Fibroblast of skin of scalp (primary cell): ENCODE measurements around the gene BARX2.

Experiments used
- DNase-seq: peaks from one replicate; pipeline ENCODE4 v3.0.0-alpha.2; 2013

Gene BARX2

DNA sequence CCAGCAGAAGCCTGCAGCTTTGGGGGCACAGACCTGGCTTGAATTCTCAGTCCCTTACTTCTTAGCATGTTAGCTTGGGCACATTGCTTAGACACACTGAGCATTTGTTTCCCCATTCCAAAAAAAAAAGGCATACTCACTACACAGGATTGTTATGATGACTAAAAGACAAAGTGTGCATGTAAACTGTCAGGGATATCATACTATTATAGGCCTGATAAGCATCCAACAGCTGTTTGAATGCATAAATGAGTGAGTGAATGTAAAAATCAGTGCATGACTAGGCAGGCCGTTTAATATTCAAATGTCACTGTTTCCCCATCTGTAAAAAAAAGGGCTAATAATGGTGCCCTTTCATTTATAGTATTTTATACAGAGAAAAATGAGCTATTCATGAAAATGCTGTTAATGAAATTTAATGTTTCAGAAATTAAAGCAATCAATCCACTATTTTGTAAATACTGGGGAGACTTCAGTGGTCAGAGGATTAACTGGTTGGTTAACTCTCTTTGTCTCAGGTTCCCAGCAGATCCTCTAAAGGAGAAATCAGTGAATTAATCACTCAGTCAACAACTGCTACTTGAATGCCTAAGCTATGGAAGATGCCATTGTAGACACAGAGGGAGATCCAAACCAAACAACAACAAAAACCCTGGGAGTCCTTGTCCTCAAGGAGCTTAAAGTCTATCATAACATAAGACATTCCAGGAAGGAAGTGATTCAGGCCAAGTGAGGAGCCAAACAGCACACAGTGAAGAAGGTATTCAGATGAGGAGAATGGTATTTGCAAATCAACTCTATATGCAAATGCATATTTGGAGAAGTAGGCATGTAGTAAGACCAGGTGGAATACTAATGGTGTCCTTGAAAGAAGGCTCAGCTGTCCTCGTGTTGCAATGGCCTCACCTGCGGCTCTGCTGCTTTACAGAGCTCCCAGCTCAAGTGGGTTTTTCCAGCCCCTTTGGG lies 26.8 kb downstream of the BARX2 start:
- no peak for DNase-seq

DNA sequence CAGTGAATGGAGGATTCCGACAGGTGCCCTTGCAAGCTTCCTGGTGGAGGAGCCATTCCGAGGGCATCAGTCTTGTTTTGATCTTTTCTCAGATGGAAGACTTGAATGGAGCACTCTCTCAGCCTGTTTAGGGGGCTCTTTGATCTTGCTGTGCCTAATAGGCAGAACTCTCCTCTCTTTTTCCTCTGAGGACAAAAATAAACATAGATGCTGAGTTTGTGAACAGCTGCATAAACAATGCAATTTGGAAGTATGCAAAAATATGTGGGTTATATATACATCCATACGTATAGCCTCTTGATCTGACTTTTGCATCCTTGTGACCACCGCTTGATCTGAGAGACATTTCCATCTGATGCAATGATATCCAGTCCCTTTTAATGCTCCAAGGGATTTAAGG lies 29.1 kb downstream of the BARX2 start:
- DNase-seq, result no peak

DNA sequence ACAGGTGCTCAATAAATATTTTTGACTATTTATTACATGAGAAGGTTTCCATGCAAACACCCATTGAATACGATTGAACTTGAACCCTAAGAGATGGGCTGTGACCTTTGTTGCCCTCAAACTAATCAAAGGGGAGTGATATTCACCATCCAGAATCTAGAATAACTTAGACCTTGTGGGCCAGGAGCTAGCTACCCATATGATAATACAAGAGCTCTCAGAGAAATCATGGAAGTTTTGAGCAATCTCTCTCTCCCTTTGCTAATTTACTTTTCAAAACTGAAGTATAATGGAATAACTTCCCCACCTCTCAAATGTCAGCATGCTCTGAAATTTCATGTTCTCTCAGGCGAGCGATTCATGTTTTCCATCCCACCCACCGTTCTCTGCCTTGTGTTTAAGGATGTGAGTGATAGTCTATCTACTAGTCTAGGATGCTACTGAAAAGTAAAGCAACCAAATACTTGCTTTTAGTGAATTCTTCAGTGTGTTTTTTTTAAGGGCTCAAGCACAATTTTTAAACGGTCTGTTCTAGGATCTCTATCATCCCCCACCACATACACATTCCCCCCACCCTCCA lies 33.3 kb downstream of the BARX2 start:
- DNase-seq, result no peak

DNA sequence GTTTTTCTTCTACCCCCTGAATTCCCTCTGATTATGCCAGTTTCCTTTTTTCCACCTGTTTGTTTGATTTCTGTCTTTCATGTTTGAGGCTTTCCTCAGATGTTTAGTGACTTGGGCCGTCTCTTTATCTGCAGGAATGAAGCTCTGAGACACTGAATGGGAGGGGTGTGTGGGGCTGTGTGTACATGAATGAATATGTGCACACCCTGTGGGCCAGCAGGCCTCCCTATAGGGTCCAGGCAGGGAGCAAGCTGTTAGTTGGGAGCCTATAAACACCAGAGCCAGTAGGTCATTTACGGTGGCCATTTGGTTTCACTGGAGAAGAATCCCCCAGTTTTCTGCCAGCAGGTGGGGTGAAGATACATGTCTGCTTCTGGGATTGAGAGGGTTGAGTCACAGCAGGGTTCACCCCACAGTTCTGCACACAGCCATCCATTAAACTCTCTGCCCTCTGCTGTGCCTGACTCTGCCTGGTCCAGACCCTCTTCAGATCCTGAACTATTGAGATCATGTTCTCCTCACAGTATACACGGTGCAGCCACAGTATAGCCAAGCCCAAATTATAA lies 34.8 kb downstream of the BARX2 start:
- no peak for DNase-seq

DNA sequence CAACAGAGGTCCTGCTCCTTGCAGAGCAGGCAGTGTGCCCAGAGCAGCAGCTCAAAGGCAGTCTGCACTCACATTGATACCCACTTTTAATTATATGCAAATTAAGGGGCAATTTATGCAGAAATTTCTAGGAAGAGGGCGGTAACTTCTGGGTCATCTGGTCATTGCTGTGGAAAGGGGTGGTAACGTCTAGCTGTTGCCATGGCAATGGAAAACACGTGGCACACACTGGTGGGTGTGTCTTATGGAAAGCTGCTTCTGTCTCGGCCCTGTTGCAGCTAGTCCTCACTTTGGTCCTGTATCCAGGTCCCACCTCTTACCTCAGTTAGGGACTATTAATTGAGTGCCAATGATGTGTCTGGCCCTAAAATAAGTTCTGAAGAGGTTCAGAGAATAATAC lies 36.8 kb downstream of the BARX2 start:
- DNase-seq, result no peak

DNA sequence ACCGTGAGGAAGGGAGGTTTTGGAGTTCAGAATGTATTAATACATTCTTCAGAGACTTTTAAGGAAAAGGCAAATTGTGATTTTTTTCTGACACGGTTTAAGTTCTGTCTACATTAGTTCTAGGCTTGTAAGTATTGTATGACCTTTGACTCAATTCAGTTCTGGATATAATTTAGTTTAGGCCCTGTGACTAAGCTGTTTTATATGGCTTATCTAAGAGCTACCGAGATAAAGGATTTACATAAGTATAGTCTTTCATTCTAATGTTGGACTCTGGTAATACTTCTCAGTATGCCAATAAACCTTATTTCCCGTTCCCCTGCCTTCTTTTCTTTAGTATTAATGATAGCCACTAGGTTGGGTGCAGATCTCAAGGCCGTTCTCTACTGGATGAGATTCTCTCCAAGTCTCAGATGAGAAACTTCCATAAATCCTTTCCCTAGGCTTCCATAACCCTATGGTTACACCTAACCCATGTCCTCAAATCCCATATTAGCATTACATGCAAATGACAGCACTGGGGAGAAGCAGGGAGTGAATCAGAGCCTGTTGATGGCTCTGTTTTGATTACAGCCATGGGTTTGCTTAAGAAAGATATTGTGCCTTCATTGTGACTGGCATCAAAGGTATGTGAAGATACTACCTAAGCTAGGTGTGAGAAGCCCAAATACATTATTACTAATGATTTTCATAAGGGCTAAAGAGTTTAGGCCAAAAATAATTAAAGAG lies 38.7 kb downstream of the BARX2 start:
- DNase-seq, result no peak

DNA sequence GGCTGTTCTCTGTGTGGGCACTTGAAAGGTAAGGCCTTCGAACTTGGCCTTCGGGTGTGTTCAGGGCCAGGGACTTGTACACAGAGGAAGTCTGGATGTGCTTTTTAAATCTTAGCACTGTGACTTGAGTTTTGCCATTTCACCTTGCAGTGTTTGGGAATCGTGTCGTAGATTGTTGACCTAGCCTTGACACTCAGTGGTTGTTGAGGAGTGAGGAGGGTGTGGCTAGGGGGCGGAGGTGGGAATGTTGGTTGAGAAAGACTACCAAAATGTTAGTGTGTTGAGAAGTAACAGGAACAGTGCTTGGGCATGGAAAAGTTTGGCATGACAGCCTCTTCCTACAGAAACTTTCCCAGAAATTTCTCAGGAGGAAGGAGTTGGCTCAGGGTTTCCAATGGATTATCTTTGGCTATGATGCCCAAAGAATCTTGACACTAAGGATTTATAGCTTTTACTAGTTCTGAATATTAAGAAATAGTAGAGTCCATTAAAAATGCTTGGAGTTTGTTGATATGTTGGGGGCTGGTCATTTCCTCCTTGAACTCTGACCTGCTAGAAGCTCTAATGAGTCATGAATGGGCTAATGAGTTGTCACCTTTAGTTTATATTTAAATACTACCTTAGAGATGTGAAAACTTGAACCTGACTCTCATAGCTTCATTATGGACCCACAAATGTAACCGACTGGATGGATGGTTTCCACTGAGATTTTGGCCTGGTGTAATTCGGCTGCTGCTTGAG lies 40.6 kb downstream of the BARX2 start:
- no peak for DNase-seq

DNA sequence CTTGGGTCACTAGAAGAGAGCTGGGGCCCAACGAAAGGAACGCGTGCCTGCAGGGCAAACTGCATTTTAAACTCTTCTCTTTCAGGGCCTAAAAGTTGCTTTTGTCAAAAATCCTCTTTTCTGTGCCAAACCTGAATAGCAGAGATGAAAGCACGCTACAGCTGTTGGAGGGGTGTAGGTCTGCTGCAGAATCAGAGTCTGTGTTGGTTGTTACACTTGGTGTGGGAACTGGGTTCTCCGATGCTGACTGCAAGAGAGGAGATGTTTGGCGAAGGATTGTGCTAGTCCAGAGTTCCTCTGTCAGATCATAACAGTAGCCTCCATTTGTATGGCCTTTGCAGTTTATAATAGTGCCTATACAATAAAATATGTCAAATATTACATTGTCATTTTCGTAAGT lies 41.8 kb downstream of the BARX2 start:
- no peak for DNase-seq

DNA sequence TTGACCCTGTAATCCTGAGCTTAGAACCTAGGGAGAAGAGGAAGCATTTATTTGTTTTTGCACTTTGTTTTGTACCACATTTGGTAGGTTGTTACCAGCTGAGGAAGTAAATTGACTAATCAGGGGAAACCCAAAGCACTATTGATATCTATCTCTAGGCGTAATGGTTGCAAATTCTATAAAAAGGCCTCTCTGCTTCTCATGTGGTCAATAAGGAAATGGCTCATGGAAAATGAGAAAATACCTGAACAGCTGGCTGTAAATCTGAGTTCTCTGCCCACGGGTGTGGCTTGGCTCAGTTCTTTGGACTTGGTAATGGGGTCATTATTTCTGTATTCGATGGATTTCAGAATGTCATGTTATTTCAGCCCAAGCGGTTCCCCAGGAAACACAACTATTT lies 42.4 kb downstream of the BARX2 start:
- no peak for DNase-seq

DNA sequence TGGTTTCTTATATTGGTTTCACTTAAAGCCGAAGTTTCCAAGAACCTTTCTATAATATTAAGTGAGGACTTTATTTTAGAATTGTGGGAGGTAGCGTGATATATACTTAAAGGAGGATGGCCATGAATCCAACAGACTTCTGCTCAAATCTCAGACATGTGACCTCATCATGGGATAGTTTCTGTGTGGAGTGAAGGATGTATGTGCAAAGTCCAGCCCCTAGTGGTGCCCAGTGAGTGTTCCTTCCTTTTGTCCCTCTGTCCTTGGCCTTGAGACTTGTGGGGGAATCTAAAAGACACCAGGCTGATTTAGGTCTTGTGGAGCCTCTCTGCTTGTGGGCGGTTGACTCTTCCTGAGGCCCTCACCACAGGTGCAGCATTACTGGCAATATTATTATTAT lies 43.7 kb downstream of the BARX2 start:
- no peak for DNase-seq

DNA sequence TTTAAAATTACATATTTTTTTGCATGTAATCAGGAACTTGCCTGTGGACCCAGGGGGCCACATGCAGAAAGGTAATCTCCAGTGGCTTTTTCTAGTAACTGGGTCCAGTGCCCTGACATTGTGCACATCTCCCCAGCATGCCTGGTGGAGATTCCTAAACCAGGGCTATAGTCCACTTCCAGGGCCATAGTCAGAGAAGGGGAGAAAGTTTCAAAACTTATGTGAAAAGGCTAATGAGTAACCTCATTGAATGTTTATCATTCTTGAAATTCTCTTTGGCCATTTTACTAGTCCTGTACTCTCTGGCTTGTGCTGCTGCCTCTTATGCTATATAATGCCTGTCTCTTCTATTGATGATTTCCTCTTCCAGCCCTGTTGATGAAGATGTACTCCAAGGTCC lies 47.8 kb downstream of the BARX2 start:
- no peak for DNase-seq

DNA sequence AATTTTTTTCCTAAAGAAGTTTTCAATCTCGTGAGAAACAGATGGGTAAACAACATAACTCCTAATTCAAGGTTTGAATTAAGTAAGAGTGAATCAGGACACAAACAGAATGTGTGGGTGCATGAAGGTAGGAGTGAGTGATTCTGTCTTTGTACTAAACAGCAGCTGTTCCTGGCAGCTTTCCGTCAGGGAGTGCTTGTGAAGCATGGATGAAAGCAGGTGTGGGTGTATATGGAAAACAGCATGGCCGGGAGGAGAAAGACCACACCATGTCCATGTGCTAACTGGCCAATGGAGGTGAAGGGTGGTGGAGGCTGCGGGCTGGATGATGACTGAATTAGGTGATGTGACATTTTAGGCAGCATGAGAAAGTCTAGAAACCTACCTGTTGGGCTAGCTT lies 49.6 kb downstream of the BARX2 start:
- no peak for DNase-seq

DNA sequence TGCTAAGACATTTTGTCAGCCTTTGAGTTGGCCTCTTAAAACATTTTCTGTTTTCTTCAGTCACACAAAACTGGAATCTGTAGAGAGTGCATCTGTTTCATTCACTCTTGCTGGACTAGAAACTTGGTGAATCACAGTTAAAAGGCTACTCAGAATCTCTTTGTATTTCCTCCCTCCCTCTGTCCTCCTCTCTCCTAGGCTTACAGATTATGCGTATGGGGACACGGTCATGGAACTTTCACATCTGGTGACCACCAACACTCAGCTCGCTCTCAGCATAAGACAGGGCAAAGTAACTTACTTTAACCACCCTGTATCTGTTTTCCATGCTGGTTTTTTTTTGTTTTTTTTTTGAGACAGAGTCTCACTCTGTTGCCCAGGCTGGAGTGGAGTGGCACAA lies 50.4 kb downstream of the BARX2 start:
- DNase-seq, result no peak

DNA sequence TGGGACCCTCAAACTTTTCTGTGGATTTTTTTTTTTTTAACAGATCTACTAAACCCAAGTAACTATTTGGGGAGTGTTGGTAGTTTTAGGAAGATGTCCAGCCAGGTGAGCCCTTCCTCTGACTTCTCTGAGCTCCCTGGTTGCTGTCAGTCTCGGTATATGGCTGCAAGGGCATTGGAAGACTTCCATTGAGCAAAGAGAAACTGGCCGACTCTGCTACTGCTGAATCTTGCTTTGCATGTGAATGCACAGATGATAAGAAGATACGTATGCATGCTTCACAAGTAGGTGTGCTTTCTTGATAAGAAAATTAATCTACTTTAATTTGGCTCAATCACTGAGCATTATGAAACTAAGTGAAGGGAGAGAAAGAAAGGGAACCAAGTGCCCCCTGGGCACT lies 51.1 kb downstream of the BARX2 start:
- DNase-seq, result no peak

DNA sequence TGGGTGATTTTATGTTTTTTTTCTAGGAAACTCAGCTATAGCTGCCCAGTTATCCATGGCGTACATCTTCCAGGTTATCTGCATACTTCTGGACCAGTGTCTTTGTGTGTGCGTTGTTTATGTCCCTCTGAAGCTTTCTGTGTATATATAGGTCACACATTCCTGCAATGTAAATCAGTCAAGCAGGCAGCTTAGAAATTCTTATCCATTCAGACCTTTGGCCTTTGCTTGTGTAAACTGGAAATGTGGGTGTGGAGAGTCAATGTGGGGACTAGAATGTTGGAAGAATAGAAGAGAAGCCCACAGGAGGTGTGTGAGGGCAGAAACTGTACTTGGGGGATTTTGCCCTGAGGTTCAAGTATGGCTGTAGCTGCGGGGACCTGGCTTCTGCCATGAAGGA lies 51.7 kb downstream of the BARX2 start:
- no peak for DNase-seq

DNA sequence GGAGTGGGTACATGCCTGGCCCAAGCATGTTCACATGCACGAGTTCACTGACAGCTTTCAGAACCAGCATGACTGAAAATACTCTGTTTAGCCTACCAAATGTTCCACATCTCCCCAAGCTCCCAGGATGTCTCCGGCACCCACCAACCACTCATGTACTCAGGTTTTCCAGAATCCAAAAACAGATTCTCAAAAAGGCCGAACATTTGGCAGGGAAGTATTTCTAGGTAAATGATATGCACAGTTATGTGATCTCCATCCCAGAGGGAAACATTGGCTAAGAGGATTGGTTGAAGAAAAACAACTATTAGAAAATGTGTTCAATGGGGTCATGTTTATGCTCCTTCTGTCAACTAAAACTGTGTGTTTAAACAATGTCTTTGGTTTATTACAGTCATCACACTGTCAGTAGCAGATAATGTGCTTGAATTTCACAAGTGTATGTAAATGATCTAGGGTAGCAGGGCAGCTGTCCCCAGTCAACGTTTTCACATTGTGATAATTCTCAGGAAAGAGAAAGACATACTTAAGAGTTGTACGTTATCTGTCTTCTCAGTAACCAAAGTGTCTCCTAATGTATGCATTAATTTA lies 52.3 kb downstream of the BARX2 start:
- no peak for DNase-seq

DNA sequence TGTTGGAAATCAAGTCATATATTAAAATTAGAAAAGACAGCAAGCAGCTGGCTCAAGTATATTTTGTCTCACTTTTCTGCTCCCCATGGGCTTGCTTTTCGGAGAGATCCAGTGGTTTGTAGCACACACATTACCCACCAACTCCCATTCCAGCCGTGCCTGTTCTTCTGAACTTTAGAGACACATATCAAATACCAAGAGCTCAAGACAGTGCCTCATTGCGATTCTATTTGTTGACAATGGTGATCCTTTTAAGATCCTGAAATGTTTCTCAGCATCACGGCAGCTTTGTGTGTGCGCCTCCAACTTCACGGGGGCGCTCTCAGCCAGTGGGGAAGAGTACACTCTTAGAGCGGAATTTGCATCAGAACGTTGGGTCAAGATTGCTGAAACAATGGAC lies 52.9 kb downstream of the BARX2 start:
- no peak for DNase-seq

DNA sequence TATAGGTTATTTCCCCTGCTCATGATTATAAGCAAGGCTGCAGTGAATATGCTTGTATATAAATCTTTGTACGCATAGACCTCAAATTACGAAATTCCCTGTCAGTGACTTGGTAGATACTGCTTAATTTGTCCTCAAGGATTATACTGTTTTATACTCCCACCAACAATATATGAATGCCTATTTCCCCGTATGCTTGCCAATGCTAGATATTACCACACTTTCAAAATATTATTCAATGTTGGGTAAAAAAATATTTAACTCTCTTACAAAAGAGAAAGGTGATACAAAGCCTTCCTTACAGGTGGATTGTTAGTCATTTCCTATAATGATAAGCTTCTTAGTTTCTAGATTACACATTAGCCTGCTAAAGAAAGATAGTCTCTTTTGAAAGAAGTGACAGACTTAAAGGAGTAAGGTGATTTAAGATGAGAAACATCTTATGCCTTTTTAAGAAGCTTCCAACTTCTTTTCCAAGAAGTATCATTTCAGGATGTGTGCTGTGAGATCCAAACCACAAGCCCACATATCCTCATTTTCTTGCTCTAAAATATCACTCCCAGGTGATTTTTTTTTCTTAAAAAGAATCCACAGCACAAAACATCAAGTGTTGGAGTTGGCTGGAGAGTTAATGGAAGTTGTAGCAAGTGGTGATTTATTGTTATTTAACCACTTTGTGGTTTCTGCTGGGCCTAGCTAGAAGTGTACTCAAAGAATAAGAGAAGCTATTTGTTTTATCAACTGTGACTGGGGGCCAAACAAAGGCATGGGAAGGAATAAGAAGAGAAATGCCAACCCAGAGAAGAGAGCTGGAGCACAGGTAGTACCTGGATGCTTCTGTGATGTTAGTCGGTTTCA lies 59.2 kb downstream of the BARX2 start:
- DNase-seq, result no peak

DNA sequence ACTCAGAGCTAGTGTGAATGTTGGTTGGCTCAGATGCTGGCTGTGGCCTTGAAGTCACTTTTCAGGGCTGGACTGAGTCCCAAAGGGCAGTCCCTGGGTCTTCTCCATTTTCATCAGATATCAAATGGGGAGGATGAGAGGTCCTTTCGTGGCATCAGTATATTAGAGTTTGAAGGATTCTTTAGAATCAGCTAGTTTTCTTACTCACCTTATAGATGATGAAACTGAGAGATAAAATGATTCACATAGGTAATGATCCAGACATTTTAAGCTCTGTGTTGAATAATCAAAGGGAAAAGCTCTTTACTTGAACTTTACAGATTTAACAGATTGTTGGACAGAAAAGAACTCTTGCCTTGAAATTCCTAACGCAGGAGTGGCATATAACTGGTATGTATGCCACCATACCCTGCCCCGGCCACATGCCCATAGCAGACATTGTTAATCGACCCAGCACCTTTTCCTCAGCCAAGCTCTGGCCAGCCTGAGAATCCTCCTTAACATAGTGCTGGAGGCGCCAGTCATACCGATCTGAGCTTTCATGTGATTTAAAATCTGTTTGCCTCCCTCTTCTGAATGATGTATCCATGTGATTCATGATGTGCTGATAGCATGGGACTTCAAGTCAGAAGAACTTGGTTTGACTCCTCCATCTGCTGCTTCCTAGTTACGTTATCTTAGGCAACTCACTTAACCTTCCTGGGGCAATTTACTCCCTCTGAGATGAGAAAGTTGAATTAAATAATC lies 60.0 kb downstream of the BARX2 start:
- DNase-seq, result no peak

DNA sequence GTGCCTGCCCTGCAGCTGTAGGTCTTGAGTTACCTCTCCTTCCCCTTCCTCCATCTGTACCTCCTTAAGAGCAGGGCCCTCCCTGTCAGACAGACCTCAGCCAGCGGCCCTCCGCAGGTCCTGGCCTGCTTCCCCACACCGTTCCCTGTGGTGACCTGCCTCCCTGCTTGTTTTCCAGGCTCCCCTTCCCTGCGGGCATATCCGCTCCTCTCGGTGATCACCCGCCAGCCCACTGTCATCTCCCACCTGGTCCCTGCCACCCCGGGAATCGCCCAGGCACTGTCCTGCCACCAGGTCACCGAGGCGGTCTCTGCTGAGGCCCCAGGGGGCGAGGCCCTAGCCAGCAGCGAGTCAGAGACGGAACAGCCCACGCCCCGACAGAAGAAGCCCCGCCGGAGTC lies 60.9 kb downstream of the BARX2 start:
- no peak for DNase-seq
